Measurements from ENCODE around the gene SPNS2.
A peak's percentile ranks its signal among the peaks of the same experiment; 100 is the strongest.

Gene SPNS2

GRCh38 chr17:4559139-4559791 lies 60.6 kb downstream of the SPNS2 start:
- TF ChIP-seq ZFX (IDR thresholded peaks at IDR 0.05; ENCODE audit: borderline replicate concordance) = no peak
- TF ChIP-seq CTCF (IDR thresholded peaks at IDR 0.05) = no peak
- H3K27ac ChIP-seq = no peak overlapping the region

- H3K27ac ChIP-seq = no peak overlapping the region
- TF ChIP-seq CTCF (IDR thresholded peaks at IDR 0.05) (no peak), ZFX (IDR thresholded peaks at IDR 0.05; ENCODE audit: borderline replicate concordance) (no peak)
Measured at GRCh38 chr17:4559966-4560365, 61.3 kb downstream of the SPNS2 start.

- TF ChIP-seq CTCF (IDR thresholded peaks at IDR 0.05) (no peak), ZFX (IDR thresholded peaks at IDR 0.05; ENCODE audit: borderline replicate concordance) (no peak)
- no peak within 1 kb of the TSS for H3K27ac ChIP-seq
Measured at GRCh38 chr17:4560421-4560820, 61.7 kb downstream of the SPNS2 start, which contains the start of gene GGT6. Gene GGT6, minus strand, starts transcription at chr17:4560577. Its CDS starts 56 bp downstream, at chr17:4560521.

GRCh38 chr17:4560837-4561256 lies 62.2 kb downstream of the SPNS2 start:
- H3K27ac ChIP-seq = no peak overlapping the region
- TF ChIP-seq ZFX (IDR thresholded peaks at IDR 0.05; ENCODE audit: borderline replicate concordance) = no peak
- 0 out of 2 replicates have a peak, but pooled peaks have one; percentile 9 for TF ChIP-seq CTCF (IDR thresholded peaks at IDR 0.05)

GRCh38 chr17:4562015-4562969 lies 63.6 kb downstream of the SPNS2 start:
- H3K27ac ChIP-seq = no peak overlapping the region
- no peak for TF ChIP-seq ZFX (IDR thresholded peaks at IDR 0.05; ENCODE audit: borderline replicate concordance)
- TF ChIP-seq CTCF (IDR thresholded peaks at IDR 0.05) = no peak

GRCh38 chr17:4565209-4566141 lies 66.8 kb downstream of the SPNS2 start:
- 0 out of 2 replicates have a peak overlapping the region, but pooled peaks have one; percentile 4 for H3K27ac ChIP-seq

More at GRCh38 chr17:4565209-4566141, 66.8 kb downstream of the SPNS2 start:
- TF ChIP-seq ZFX (IDR thresholded peaks at IDR 0.05; ENCODE audit: borderline replicate concordance) (no peak), CTCF (IDR thresholded peaks at IDR 0.05) (peak; percentile 96)

All from 22Rv1 (cell line).